ENCODE data around the gene ANKRD23.

DNA sequence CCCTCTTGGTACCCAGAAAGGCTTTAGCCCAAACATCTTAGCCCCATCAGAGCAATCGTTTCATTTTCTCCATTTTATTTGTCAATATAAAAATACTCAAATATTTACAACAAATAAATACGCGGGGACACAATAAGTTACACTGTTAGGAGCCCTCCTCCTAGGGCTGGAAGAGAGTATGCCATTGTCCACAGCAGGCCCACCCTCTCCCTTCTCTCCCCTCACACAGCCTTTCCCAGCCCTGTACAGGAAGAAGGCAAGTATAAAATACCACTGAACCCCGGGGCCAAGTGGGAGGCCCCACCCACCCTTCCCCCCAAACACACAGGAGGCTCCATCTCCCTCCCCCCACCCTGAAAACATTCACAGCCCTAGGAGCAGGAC, 15.9 kb upstream of the ANKRD23 start:
- TF ChIP-seq, protein P1, sequence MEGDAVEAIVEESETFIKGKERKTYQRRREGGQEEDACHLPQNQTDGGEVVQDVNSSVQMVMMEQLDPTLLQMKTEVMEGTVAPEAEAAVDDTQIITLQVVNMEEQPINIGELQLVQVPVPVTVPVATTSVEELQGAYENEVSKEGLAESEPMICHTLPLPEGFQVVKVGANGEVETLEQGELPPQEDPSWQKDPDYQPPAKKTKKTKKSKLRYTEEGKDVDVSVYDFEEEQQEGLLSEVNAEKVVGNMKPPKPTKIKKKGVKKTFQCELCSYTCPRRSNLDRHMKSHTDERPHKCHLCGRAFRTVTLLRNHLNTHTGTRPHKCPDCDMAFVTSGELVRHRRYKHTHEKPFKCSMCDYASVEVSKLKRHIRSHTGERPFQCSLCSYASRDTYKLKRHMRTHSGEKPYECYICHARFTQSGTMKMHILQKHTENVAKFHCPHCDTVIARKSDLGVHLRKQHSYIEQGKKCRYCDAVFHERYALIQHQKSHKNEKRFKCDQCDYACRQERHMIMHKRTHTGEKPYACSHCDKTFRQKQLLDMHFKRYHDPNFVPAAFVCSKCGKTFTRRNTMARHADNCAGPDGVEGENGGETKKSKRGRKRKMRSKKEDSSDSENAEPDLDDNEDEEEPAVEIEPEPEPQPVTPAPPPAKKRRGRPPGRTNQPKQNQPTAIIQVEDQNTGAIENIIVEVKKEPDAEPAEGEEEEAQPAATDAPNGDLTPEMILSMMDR (conservative IDR thresholded peaks at IDR 0.05; ENCODE audit: low read depth, low read length): no peak
- no peak for TF ChIP-seq RFX5 (IDR thresholded peaks at IDR 0.05; ENCODE audit: low read depth, low read length)
- TF ChIP-seq, protein P2, sequence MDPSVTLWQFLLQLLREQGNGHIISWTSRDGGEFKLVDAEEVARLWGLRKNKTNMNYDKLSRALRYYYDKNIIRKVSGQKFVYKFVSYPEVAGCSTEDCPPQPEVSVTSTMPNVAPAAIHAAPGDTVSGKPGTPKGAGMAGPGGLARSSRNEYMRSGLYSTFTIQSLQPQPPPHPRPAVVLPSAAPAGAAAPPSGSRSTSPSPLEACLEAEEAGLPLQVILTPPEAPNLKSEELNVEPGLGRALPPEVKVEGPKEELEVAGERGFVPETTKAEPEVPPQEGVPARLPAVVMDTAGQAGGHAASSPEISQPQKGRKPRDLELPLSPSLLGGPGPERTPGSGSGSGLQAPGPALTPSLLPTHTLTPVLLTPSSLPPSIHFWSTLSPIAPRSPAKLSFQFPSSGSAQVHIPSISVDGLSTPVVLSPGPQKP (IDR thresholded peaks at IDR 0.05; ENCODE audit: borderline replicate concordance, low read depth, low read length): no peak

Measured in IMR-90 (cell line).